HUES64 (cell line): ENCODE results near the gene RFPL2.

Experiments used
- H3K27ac ChIP-seq: 2 replicates; pipeline ENCODE4 v1.7.0; 2013; ENCODE audit warnings: low read depth, low read length, inconsistent platforms
- H3K27me3 ChIP-seq: 2 replicates; pipeline ENCODE4 v1.6.1; 2013; ENCODE audit warnings: mild to moderate bottlenecking, low read length; ENCODE audit not compliant: insufficient read depth
- H3K36me3 ChIP-seq: 2 replicates; pipeline ENCODE4 v1.6.1; 2013; ENCODE audit warnings: mild to moderate bottlenecking, low read length; ENCODE audit not compliant: insufficient read depth
- H3K4me1 ChIP-seq: 2 replicates; pipeline ENCODE4 v1.6.1; 2013; ENCODE audit warnings: mild to moderate bottlenecking, low read length, moderate library complexity; ENCODE audit not compliant: insufficient read depth
- H3K4me3 ChIP-seq: 2 replicates; pipeline ENCODE4 v1.5.1; 2013; ENCODE audit warnings: mild to moderate bottlenecking, low read length, moderate library complexity
- H3K9ac ChIP-seq: 2 replicates; pipeline ENCODE4 v1.6.1; 2013; ENCODE audit warnings: mild to moderate bottlenecking, low read depth, low read length
- H3K9me3 ChIP-seq: 2 replicates; pipeline ENCODE4 v1.6.1; 2013; ENCODE audit warnings: low read depth, low read length; ENCODE audit not compliant: insufficient read depth
- WGBS: fragments of 150-250, 120-280 bp; methylation state at CpG from one replicate; pipeline ENCODE4 v1.1.7; 2013; ENCODE audit warnings: missing lambda C conversion rate; 5-methylcytosine and 5-hydroxymethylcytosine counted together

The RFPL2 gene

GRCh38 chr22:32226326-32227104 lies 21.6 kb upstream of the RFPL2 start:
- no peak overlapping the region for H3K9ac ChIP-seq
- no peaks in the 10 kb centered on the region for H3K36me3 ChIP-seq
- H3K9me3 ChIP-seq = no peaks in the 10 kb centered on the region
- no peaks in the 10 kb centered on the region for H3K4me1 ChIP-seq
- no peak overlapping the region for H3K4me3 ChIP-seq
- no peaks in the 10 kb centered on the region for H3K27me3 ChIP-seq
- WGBS = 88% methylated on average over 7 of the region's 7 CpGs
- H3K27ac ChIP-seq = no peak overlapping the region

GRCh38 chr22:32222991-32223390 lies 18.1 kb upstream of the RFPL2 start:
- Histone ChIP-seq H3K4me1 (no peaks in the 10 kb centered on the region), H3K36me3 (no peaks in the 10 kb centered on the region), H3K9me3 (no peaks in the 10 kb centered on the region), H3K27me3 (no peaks in the 10 kb centered on the region), H3K4me3 (no peak overlapping the region), H3K9ac (no peak overlapping the region), H3K27ac (no peak overlapping the region)
- WGBS = no CpG with 5 or more reads among the region's 1 CpG

GRCh38 chr22:32219026-32219425 lies 14.2 kb upstream of the RFPL2 start:
- Histone ChIP-seq H3K27ac (no peak overlapping the region), H3K27me3 (no peaks in the 10 kb centered on the region), H3K36me3 (no peaks in the 10 kb centered on the region), H3K9me3 (no peaks in the 10 kb centered on the region), H3K9ac (no peak overlapping the region), H3K4me3 (no peak overlapping the region), H3K4me1 (no peaks in the 10 kb centered on the region)
- WGBS = 100% methylated on average over 2 of the region's 3 CpGs

DNA sequence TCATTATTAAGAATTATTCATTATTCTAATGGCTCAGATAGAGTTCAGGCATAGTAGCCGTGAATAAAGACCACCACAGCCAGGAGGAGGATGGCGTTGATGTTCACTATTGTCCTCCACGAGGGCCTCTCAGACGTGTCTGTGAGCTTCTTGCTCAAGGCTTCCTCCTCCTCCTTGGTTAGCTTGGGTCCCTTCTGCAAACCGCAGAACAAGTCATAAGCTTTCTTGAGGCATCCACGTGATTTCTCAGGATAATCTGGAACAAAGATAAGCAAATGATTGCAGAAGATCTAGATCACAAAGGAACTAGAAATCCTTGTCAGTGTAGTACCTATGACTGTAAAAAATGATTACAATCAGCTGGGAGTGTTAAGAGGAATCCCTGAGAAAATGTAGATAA lies 13.6 kb upstream of the RFPL2 start:
- Histone ChIP-seq H3K27ac (no peak overlapping the region), H3K9me3 (no peaks in the 10 kb centered on the region), H3K36me3 (no peaks in the 10 kb centered on the region), H3K4me1 (no peaks in the 10 kb centered on the region), H3K4me3 (no peak overlapping the region), H3K9ac (no peak overlapping the region), H3K27me3 (no peaks in the 10 kb centered on the region)
- 85% methylated on average over 6 of the region's 6 CpGs for WGBS

GRCh38 chr22:32217465-32217864 lies 12.6 kb upstream of the RFPL2 start:
- Histone ChIP-seq H3K27me3 (no peaks in the 10 kb centered on the region), H3K4me1 (no peaks in the 10 kb centered on the region), H3K9me3 (no peaks in the 10 kb centered on the region), H3K36me3 (no peaks in the 10 kb centered on the region), H3K27ac (no peak overlapping the region), H3K4me3 (no peak overlapping the region), H3K9ac (no peak overlapping the region)
- 95% methylated on average over 2 of the region's 2 CpGs for WGBS

GRCh38 chr22:32216911-32217310 lies 12.0 kb upstream of the RFPL2 start:
- H3K27ac ChIP-seq = no peak overlapping the region
- no peaks in the 10 kb centered on the region for H3K4me1 ChIP-seq
- H3K4me3 ChIP-seq = no peak overlapping the region
- 91% methylated on average over 10 of the region's 10 CpGs for WGBS
- no peaks in the 10 kb centered on the region for H3K27me3 ChIP-seq
- H3K9me3 ChIP-seq = no peaks in the 10 kb centered on the region
- no peaks in the 10 kb centered on the region for H3K36me3 ChIP-seq
- no peak overlapping the region for H3K9ac ChIP-seq

GRCh38 chr22:32211011-32211410 lies 6.1 kb upstream of the RFPL2 start:
- H3K9me3 ChIP-seq = no peaks in the 10 kb centered on the region
- no peaks in the 10 kb centered on the region for H3K36me3 ChIP-seq
- no peak overlapping the region for H3K27ac ChIP-seq
- no peak overlapping the region for H3K9ac ChIP-seq
- H3K4me1 ChIP-seq = no peaks in the 10 kb centered on the region
- peaks cover 3% of the 10 kb centered on the region for H3K27me3 ChIP-seq
- H3K4me3 ChIP-seq = no peak overlapping the region
- 93% methylated on average over 7 of the region's 7 CpGs for WGBS

DNA sequence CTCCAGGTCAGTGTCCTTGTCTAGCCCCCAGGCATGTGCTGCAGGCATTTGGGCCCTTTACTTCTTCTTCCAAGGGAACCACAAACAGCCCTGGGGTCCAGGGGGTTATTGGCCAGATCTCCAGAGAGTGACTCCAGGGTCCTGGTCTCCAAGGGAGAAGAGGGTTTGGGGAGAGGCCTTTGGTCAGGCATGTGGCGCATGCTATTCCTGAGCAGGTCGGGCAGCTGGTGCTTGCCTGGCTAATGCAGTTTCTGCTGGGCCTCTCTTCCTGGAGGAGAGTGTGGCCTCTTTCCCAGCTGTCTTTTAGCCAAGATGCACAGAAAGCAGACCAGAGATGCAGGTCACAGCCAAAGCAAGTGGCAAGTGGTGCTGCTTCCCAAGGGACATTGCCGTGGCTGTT lies 3.8 kb upstream of the RFPL2 start:
- H3K4me1 ChIP-seq = peaks cover 4% of the 10 kb centered on the region; the same call in 1 of the 2 replicates
- no peaks in the 10 kb centered on the region for H3K36me3 ChIP-seq
- no peak overlapping the region for H3K4me3 ChIP-seq
- no peaks in the 10 kb centered on the region for H3K9me3 ChIP-seq
- peaks cover 24% of the 10 kb centered on the region for H3K27me3 ChIP-seq
- H3K27ac ChIP-seq = no peak overlapping the region
- WGBS = 94% methylated on average over 3 of the region's 3 CpGs
- no peak overlapping the region for H3K9ac ChIP-seq

- Histone ChIP-seq H3K4me3 (no peak overlapping the region), H3K4me1 (peaks cover 4% of the 10 kb centered on the region; the same call in 1 of the 2 replicates), H3K9me3 (no peaks in the 10 kb centered on the region), H3K27me3 (peaks cover 30% of the 10 kb centered on the region), H3K9ac (no peak overlapping the region), H3K36me3 (no peaks in the 10 kb centered on the region), H3K27ac (no peak overlapping the region)
- 88% methylated on average over 4 of the region's 4 CpGs for WGBS
Observed at GRCh38 chr22:32207971-32208480, 3.2 kb upstream of the RFPL2 start.

DNA sequence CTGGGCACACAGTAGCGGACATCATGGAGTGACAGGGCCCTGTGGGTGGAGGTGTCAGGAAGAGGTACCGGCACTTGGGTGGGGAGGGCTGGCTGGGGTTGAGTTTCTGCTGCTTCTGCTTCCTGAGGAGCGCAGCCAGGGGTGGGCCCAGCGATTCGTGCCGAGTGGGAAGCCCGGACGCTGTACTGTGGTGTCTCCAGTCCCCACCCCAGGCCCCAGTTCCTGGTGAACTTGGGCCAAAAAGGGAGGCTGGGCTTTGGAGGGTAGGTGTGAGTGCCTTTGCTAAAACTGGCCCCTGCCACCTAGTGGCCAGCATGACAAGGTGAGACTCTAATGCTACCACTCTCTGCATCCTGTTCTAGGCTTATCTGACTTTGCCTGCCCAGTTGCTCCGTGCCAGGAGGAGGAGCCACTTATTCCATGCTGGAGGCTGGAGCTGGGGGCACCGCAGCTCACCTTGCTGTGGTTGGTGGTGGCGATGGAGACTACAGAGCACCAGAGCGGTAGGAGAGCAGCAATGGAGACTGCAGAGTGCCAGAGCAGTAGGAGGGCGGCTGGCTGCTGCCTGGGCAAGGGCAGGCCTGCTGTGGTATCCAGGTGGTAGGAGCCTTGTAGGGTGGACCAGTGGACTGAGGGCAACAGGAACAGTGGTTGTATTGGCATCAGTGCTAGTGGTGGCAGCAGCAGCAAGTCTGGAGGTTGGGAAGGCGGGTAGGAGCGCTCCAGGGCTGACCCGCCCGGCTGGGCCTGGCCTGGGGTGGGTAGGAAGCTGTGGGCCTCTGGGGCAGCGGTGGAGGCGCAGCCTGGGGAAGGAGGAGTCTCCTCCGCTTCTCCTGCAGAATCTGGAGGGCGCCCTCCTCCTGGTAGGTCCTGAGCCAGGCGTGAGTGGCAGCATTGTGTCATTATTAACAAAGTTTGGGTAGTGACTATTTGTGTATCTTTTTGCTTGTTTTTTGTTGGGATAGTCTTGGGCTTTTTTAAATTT lies 2.2 kb upstream of the RFPL2 start:
- Histone ChIP-seq H3K27ac (no peak overlapping the region), H3K9me3 (no peaks in the 10 kb centered on the region), H3K36me3 (no peaks in the 10 kb centered on the region), H3K4me3 (no peak overlapping the region), H3K9ac (no peak overlapping the region), H3K27me3 (peaks cover 40% of the 10 kb centered on the region), H3K4me1 (peaks cover 4% of the 10 kb centered on the region; the same call in 1 of the 2 replicates)
- 76% methylated on average over 22 of the region's 22 CpGs for WGBS
